Suprapubic skin (tissue), 4 donors: Measurements from ENCODE around the gene COPS3.

ENCODE experiments used
- EP300 ChIP-seq: sonication (generic); formaldehyde crosslinking; IDR thresholded peaks from one replicate; pipeline ENCODE4 v1.6.1; 2017; ENCODE audit warnings: antibody characterized with exemption
- POLR2A ChIP-seq, 2 donors: fragments of 450-650 bp; IDR thresholded peaks; one replicate each; pipeline ENCODE4 v1.6.1; 2017; ENCODE audit warnings: antibody characterized with exemption in 2 of 2, mild to moderate bottlenecking in 2 of 2, moderate library complexity in 2 of 2
- POLR2AphosphoS5 ChIP-seq, 3 donors: sonication (generic); formaldehyde crosslinking; IDR thresholded peaks; one replicate each; pipeline ENCODE4 v1.6.1; 2017; ENCODE audit warnings: antibody characterized with exemption in 3 of 3
- TF ChIP-seq, protein P1 (sequence below), 2 donors: fragments of 200-600 bp in 1 of 2; fragments of 450-650 bp in 1 of 2; sonication (generic) in 1 of 2; IDR thresholded peaks; one replicate each; pipeline ENCODE4 v1.5.1; 2016 to 2019; ENCODE audit warnings: antibody characterized with exemption in 2 of 2, mild to moderate bottlenecking in 1 of 2, moderate library complexity in 1 of 2

DNA sequence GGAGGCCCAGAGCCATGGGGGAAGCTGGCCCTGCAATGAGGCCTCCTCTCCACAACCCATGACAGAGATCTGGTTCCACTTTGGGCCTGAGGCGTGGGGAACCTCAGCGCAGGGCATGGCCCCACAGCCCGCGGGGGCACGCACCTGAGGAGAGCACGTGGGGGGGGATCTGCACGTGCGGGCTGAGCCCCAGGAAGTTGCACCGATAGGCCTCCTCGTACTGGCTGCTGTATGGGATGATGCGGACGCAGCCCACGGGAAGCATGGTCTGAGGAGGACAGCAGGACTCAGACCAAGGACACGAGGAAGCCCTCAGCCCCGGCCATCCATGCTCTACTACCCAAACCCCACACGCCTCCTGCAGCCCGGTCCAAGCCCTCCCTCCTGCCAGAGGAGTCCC is 64.8 kb downstream of the COPS3 start:
- TF ChIP-seq, protein P1, sequence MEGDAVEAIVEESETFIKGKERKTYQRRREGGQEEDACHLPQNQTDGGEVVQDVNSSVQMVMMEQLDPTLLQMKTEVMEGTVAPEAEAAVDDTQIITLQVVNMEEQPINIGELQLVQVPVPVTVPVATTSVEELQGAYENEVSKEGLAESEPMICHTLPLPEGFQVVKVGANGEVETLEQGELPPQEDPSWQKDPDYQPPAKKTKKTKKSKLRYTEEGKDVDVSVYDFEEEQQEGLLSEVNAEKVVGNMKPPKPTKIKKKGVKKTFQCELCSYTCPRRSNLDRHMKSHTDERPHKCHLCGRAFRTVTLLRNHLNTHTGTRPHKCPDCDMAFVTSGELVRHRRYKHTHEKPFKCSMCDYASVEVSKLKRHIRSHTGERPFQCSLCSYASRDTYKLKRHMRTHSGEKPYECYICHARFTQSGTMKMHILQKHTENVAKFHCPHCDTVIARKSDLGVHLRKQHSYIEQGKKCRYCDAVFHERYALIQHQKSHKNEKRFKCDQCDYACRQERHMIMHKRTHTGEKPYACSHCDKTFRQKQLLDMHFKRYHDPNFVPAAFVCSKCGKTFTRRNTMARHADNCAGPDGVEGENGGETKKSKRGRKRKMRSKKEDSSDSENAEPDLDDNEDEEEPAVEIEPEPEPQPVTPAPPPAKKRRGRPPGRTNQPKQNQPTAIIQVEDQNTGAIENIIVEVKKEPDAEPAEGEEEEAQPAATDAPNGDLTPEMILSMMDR (IDR thresholded peaks at IDR 0.05) = no peak
- TF ChIP-seq POLR2AphosphoS5 (IDR thresholded peaks at IDR 0.05) = no peak
- no peak for TF ChIP-seq EP300
- no peak for TF ChIP-seq POLR2A (IDR thresholded peaks at IDR 0.05)
